ENCODE data around the gene AOAH. TPM values are rescaled to one million over a fixed set of nuclear protein-coding genes. Genes with fewer than 3 reads are reported as not detected.

The AOAH gene
- total RNA-seq, 4 donors from 2014 or later = 0.69 to 3.2 (median 2.2) TPM

- H3K4me3 ChIP-seq (ENCODE audit: low read depth, poor library complexity, severe bottlenecking) = no peak overlapping the region
- DNase-seq (ENCODE audit: low spot score in 2 of 2) = no peak
- intact Hi-C loops (cut with DNase I; ENCODE audit: low total_unique reads) = no loop called here
- no peak for TF ChIP-seq POLR2A (IDR thresholded peaks at IDR 0.05)
- no peak for TF ChIP-seq CTCF (IDR thresholded peaks at IDR 0.05)
- 79 to 87% methylated on average over 4 of the region's 4 CpGs for WGBS, 2 donors
Observed at GRCh38 chr7:36736090-36736898, 12.0 kb upstream of the AOAH start.

- intact Hi-C loops (cut with DNase I; ENCODE audit: low total_unique reads) = no loop called here
- 43 to 59% methylated on average over 2 of the region's 2 CpGs for WGBS, 2 donors
- no peak overlapping the region for H3K4me3 ChIP-seq (ENCODE audit: low read depth, poor library complexity, severe bottlenecking)
- TF ChIP-seq CTCF (IDR thresholded peaks at IDR 0.05) (no peak), POLR2A (IDR thresholded peaks at IDR 0.05) (no peak)
- no peak for DNase-seq (ENCODE audit: low spot score in 2 of 2)
Observed at GRCh38 chr7:36735172-36735571, 10.9 kb upstream of the AOAH start.

GRCh38 chr7:36734731-36735130 lies 10.4 kb upstream of the AOAH start:
- 89 to 92% methylated on average over 3 of the region's 3 CpGs for WGBS, 2 donors
- TF ChIP-seq CTCF (IDR thresholded peaks at IDR 0.05) (no peak), POLR2A (IDR thresholded peaks at IDR 0.05) (no peak)
- intact Hi-C loops (cut with DNase I; ENCODE audit: low total_unique reads) = no loop called here
- H3K4me3 ChIP-seq (ENCODE audit: low read depth, poor library complexity, severe bottlenecking) = no peak overlapping the region
- no peak for DNase-seq (ENCODE audit: low spot score in 2 of 2)

- DNase-seq (ENCODE audit: low spot score in 2 of 2) = no peak
- WGBS, 2 donors = 94 to 98% methylated on average over 3 of the region's 3 CpGs
- intact Hi-C loops (cut with DNase I; ENCODE audit: low total_unique reads) = no loop called here
- no peak overlapping the region for H3K4me3 ChIP-seq (ENCODE audit: low read depth, poor library complexity, severe bottlenecking)
- no peak for TF ChIP-seq POLR2A (IDR thresholded peaks at IDR 0.05)
- no peak for TF ChIP-seq CTCF (IDR thresholded peaks at IDR 0.05)
Observed at GRCh38 chr7:36733411-36733810, 9.1 kb upstream of the AOAH start.

- 82 to 86% methylated on average over 1 of the region's 1 CpG for WGBS, 2 donors
- intact Hi-C loops (cut with DNase I; ENCODE audit: low total_unique reads) = no loop called here
- DNase-seq (ENCODE audit: low spot score in 2 of 2) = no peak
- H3K4me3 ChIP-seq (ENCODE audit: low read depth, poor library complexity, severe bottlenecking) = no peak overlapping the region
- TF ChIP-seq CTCF (IDR thresholded peaks at IDR 0.05) = no peak
Observed at GRCh38 chr7:36732806-36733205, 8.5 kb upstream of the AOAH start.

- WGBS, 2 donors = 94% methylated on average over 2 of the region's 2 CpGs
- TF ChIP-seq CTCF (IDR thresholded peaks at IDR 0.05) (no peak), POLR2A (IDR thresholded peaks at IDR 0.05) (no peak)
- intact Hi-C loops (cut with DNase I; ENCODE audit: low total_unique reads) = no loop called here
- DNase-seq (ENCODE audit: low spot score in 2 of 2) = no peak
- no peak overlapping the region for H3K4me3 ChIP-seq (ENCODE audit: low read depth, poor library complexity, severe bottlenecking)
Observed at GRCh38 chr7:36730046-36730445, 5.8 kb upstream of the AOAH start.
